H9 (cell line): Measurements from ENCODE around the gene AFAP1L2. TPM values are rescaled to one million over a fixed set of nuclear protein-coding genes. Genes with fewer than 3 reads are reported as not detected.

Source experiments
- DNase-seq: peaks from one replicate; pipeline ENCODE4 v3.0.0-alpha.2; 2017
- H2AFZ ChIP-seq: one replicate; pipeline ENCODE4 v1.6.1; 2013; ENCODE audit warnings: mild to moderate bottlenecking, low read length, control low read depth, moderate library complexity
- H2AK5ac ChIP-seq: 2 replicates; pipeline ENCODE4 v1.6.1; 2013; ENCODE audit warnings: low read length, control low read depth, mixed read lengths; ENCODE audit not compliant: insufficient read length
- H2BK120ac ChIP-seq: one replicate; pipeline ENCODE4 v1.6.1; 2013; ENCODE audit warnings: low read depth, mild to moderate bottlenecking, low read length, control low read depth, inconsistent platforms; ENCODE audit not compliant: poor library complexity, severe bottlenecking
- H2BK12ac ChIP-seq: 2 replicates; pipeline ENCODE4 v1.6.1; 2013; ENCODE audit warnings: low read length, control low read depth, mixed read lengths, low read depth; ENCODE audit not compliant: insufficient read length
- H2BK15ac ChIP-seq: 2 replicates; pipeline ENCODE4 v1.6.1; 2013; ENCODE audit warnings: low read depth, low read length, control low read depth
- H2BK20ac ChIP-seq: one replicate; pipeline ENCODE4 v1.6.1; 2013; ENCODE audit warnings: low read depth, mild to moderate bottlenecking, low read length, control low read depth, inconsistent platforms; ENCODE audit not compliant: poor library complexity, severe bottlenecking
- H2BK5ac ChIP-seq: 2 replicates; pipeline ENCODE4 v1.6.1; 2013; ENCODE audit warnings: low read length, control low read depth, mixed read lengths; ENCODE audit not compliant: insufficient read length
- H3K14ac ChIP-seq: 2 replicates; pipeline ENCODE4 v1.6.1; 2013; ENCODE audit warnings: low read length, control low read depth; ENCODE audit not compliant: insufficient read depth
- H3K18ac ChIP-seq: 2 replicates; pipeline ENCODE4 v1.6.1; 2013; ENCODE audit warnings: low read depth, mild to moderate bottlenecking, mixed read lengths, low read length, control low read depth; ENCODE audit not compliant: insufficient read length
- H3K23ac ChIP-seq: 2 replicates; pipeline ENCODE4 v1.6.1; 2013; ENCODE audit warnings: low read length, control low read depth, mixed read lengths, low read depth; ENCODE audit not compliant: insufficient read length
- H3K23me2 ChIP-seq: 2 replicates; pipeline ENCODE4 v1.6.1; 2013; ENCODE audit warnings: low read depth, mild to moderate bottlenecking, mixed read lengths, low read length, control low read depth; ENCODE audit not compliant: insufficient read length, poor library complexity, severe bottlenecking
- H3K27ac ChIP-seq: 2 replicates; pipeline ENCODE4 v1.5.1; 2013; ENCODE audit warnings: low read length, control low read depth, mixed read lengths, low read depth; ENCODE audit not compliant: insufficient read length
- H3K27me3 ChIP-seq: 2 replicates; pipeline ENCODE4 v1.6.1; 2013; ENCODE audit warnings: low read length, control low read depth, inconsistent platforms; ENCODE audit not compliant: insufficient read depth
- H3K4ac ChIP-seq: 2 replicates; pipeline ENCODE4 v1.6.1; 2013; ENCODE audit warnings: low read depth, mild to moderate bottlenecking, control low read depth, inconsistent platforms, low read length, moderate library complexity
- H3K4me1 ChIP-seq: 2 replicates; pipeline ENCODE4 v1.6.1; 2013; ENCODE audit warnings: low read length, control low read depth, inconsistent platforms; ENCODE audit not compliant: insufficient read depth
- H3K4me2 ChIP-seq: 2 replicates; pipeline ENCODE4 v1.6.1; 2013; ENCODE audit warnings: low read length, control low read depth, mixed read lengths; ENCODE audit not compliant: insufficient read length, insufficient read depth
- H3K56ac ChIP-seq: 2 replicates; pipeline ENCODE4 v1.6.1; 2013; ENCODE audit warnings: low read depth, mild to moderate bottlenecking, mixed read lengths, low read length, control low read depth; ENCODE audit not compliant: insufficient read length
- H3K79me1 ChIP-seq: 2 replicates; pipeline ENCODE4 v1.6.1; 2013; ENCODE audit warnings: low read depth, mild to moderate bottlenecking, moderate library complexity, low read length, control low read depth, inconsistent platforms; ENCODE audit not compliant: insufficient read depth, poor library complexity, severe bottlenecking
- H3K79me2 ChIP-seq: 2 replicates; pipeline ENCODE4 v1.6.1; 2013; ENCODE audit warnings: low read length, control low read depth, inconsistent platforms; ENCODE audit not compliant: insufficient read depth
- H3K9ac ChIP-seq: 2 replicates; pipeline ENCODE4 v1.6.1; 2013; ENCODE audit warnings: low read length, control low read depth, mixed read lengths; ENCODE audit not compliant: insufficient read length; ENCODE audit errors: extremely low read depth
- H3K9me3 ChIP-seq: one replicate; pipeline ENCODE4 v1.6.1; 2013; ENCODE audit warnings: low read depth, low read length, inconsistent platforms; ENCODE audit not compliant: control insufficient read depth
- H3T11ph ChIP-seq: one replicate; pipeline ENCODE4 v1.6.1; 2013; ENCODE audit warnings: mild to moderate bottlenecking, low read length, control low read depth, inconsistent platforms
- H4K20me1 ChIP-seq: one replicate; pipeline ENCODE4 v1.6.1; 2013; ENCODE audit not compliant: control insufficient read depth, insufficient read length, insufficient read depth
- H4K5ac ChIP-seq: 2 replicates; pipeline ENCODE4 v1.6.1; 2013; ENCODE audit warnings: low read depth, mild to moderate bottlenecking, mixed read lengths, low read length, control low read depth; ENCODE audit not compliant: insufficient read length
- H4K8ac ChIP-seq: replicated peaks from 2 replicates; pipeline ENCODE4 v1.6.1; 2013; ENCODE audit warnings: low read length, control low read depth, mixed read lengths, low read depth; ENCODE audit not compliant: insufficient read length
- H4K91ac ChIP-seq: 2 replicates; pipeline ENCODE4 v1.6.1; 2013; ENCODE audit warnings: low read depth, mild to moderate bottlenecking, moderate library complexity, mixed read lengths, low read length, control low read depth; ENCODE audit not compliant: insufficient read length
- H3K27ac Mint-ChIP-seq, 3 experiments: 2 replicates in 2 of 3; 3 replicates in 1 of 3; pipeline ENCODE4 v1.8.0; 2020 to 2021; ENCODE audit warnings: mixed read lengths in 3 of 3, mild to moderate bottlenecking in 1 of 3, moderate library complexity in 1 of 3
- H3K27me3 Mint-ChIP-seq: 2 replicates; pipeline ENCODE4 v1.8.0; 2021; ENCODE audit warnings: low read depth, mild to moderate bottlenecking, moderate library complexity, mixed read lengths
- H3K36me3 Mint-ChIP-seq, 3 experiments: 2 replicates in 2 of 3; 3 replicates in 1 of 3; pipeline ENCODE4 v1.8.0; 2020 to 2021; ENCODE audit warnings: low read depth in 3 of 3, mixed read lengths in 3 of 3; ENCODE audit not compliant: insufficient read depth in 1 of 3
- H3K4me1 Mint-ChIP-seq, 2 experiments: 2 replicates each; pipeline ENCODE4 v1.8.0; 2020; ENCODE audit warnings: mixed read lengths in 2 of 2
- H3K4me3 Mint-ChIP-seq, 2 experiments: 2 replicates in 1 of 2; 3 replicates in 1 of 2; pipeline ENCODE4 v1.8.0; 2020 to 2021; ENCODE audit warnings: mild to moderate bottlenecking in 2 of 2, mixed read lengths in 2 of 2, moderate library complexity in 1 of 2
- H3K9me3 Mint-ChIP-seq, 2 experiments: 2 replicates in 1 of 2; 3 replicates in 1 of 2; pipeline ENCODE4 v1.8.0; 2020; ENCODE audit warnings: mild to moderate bottlenecking in 2 of 2, mixed read lengths in 2 of 2, moderate library complexity in 1 of 2
- WGBS: extraction: QIAGEN DNeasy Blood & Tissue Kit; methylation state at CpG from one replicate; pipeline ENCODE4 v1.1.7; 2013; ENCODE audit warnings: missing lambda C conversion rate, low lambda C conversion rate, mixed read lengths; ENCODE audit not compliant: insufficient read length; ENCODE audit errors: extremely low coverage; 5-methylcytosine and 5-hydroxymethylcytosine counted together
- total RNA-seq: library from RNA; stranded (reverse); gene quantifications from 2 replicates; pipeline ENCODE4 v1.2.1, GENCODE V29; 2021
- TF ChIP-seq, protein P1 (sequence below): fragments of 200-600 bp; sonication (generic); conservative IDR thresholded peaks from 3 replicates; pipeline ENCODE4 v1.8.0; 2021; ENCODE audit warnings: antibody characterized with exemption, mild to moderate bottlenecking

AFAP1L2 gene
- total RNA-seq, 1 experiment from 2014 or later, result 0.77 TPM

DNA sequence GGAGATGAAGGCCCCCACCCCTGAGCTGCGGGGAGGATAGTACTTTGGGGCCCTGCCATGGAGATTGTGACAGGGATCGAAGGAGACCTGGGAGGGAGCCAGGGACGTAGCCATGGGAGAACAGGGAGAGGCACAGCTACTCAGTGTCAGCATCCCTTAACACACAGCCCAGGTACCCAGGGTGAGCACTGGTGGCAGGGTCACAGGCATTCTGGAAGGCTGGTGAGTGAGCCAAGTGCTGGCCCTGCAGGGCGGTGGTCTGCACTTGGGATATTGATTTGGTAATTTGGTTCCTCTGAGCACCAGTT lies 125.5 kb downstream of the AFAP1L2 start:
- H4K8ac ChIP-seq, result no peak overlapping the region
- H3K18ac ChIP-seq, result no peak overlapping the region
- no peak overlapping the region for H3K56ac ChIP-seq
- no peak for DNase-seq
- H4K91ac ChIP-seq, result no peak overlapping the region
- H3K27me3 ChIP-seq, result no peaks in the 10 kb centered on the region
- no peak overlapping the region for H2BK20ac ChIP-seq
- H4K20me1 ChIP-seq, result no peaks in the 10 kb centered on the region
- H3K4me2 ChIP-seq, result no peak overlapping the region
- Mint-ChIP-seq H3K27ac (peak overlapping the region in 1 of 3 experiments; percentile 70; a peak in 1 of 7 replicates), H3K27me3 (peaks cover 3% of the 10 kb centered on the region), H3K36me3 (no peaks in the 10 kb centered on the region), H3K9me3 (no peaks in the 10 kb centered on the region), H3K4me3 (no peak overlapping the region), H3K4me1 (no peaks in the 10 kb centered on the region)
- H2AK5ac ChIP-seq, result no peak overlapping the region
- H4K5ac ChIP-seq, result no peak overlapping the region
- WGBS, result no CpG with 5 or more reads among the region's 4 CpGs
- H3K23me2 ChIP-seq, result no peaks in the 10 kb centered on the region
- no peak overlapping the region for H2BK5ac ChIP-seq
- H3K79me1 ChIP-seq, result no peaks in the 10 kb centered on the region
- no peak overlapping the region for H3K4ac ChIP-seq
- no peak overlapping the region for H3T11ph ChIP-seq
- no peak overlapping the region for H2AFZ ChIP-seq
- no peak overlapping the region for H2BK120ac ChIP-seq
- no peak overlapping the region for H2BK15ac ChIP-seq
- H3K9ac ChIP-seq, result no peak overlapping the region
- TF ChIP-seq, protein P1, sequence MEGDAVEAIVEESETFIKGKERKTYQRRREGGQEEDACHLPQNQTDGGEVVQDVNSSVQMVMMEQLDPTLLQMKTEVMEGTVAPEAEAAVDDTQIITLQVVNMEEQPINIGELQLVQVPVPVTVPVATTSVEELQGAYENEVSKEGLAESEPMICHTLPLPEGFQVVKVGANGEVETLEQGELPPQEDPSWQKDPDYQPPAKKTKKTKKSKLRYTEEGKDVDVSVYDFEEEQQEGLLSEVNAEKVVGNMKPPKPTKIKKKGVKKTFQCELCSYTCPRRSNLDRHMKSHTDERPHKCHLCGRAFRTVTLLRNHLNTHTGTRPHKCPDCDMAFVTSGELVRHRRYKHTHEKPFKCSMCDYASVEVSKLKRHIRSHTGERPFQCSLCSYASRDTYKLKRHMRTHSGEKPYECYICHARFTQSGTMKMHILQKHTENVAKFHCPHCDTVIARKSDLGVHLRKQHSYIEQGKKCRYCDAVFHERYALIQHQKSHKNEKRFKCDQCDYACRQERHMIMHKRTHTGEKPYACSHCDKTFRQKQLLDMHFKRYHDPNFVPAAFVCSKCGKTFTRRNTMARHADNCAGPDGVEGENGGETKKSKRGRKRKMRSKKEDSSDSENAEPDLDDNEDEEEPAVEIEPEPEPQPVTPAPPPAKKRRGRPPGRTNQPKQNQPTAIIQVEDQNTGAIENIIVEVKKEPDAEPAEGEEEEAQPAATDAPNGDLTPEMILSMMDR, result no peak
- no peaks in the 10 kb centered on the region for H3K79me2 ChIP-seq
- H3K23ac ChIP-seq, result no peak overlapping the region
- H3K9me3 ChIP-seq, result no peaks in the 10 kb centered on the region
- H2BK12ac ChIP-seq, result no peak overlapping the region
- no peak overlapping the region for H3K14ac ChIP-seq
- H3K4me1 ChIP-seq, result no peaks in the 10 kb centered on the region
- no peak overlapping the region for H3K27ac ChIP-seq
